Liver (tissue), 9 donors: Measurements from ENCODE around the gene COL4A4. TPM values are rescaled to one million over a fixed set of nuclear protein-coding genes. Genes with fewer than 3 reads are reported as not detected.

Experiments used
- DNase-seq: peaks from one replicate; pipeline ENCODE4 v3.0.0-alpha.2; 2017; ENCODE audit warnings: low spot score
- H3K27ac ChIP-seq, 2 donors: one replicate each; pipeline ENCODE4 v1.7.0; 2013; ENCODE audit warnings: inconsistent platforms in 2 of 2, low read length in 2 of 2, control low read depth in 1 of 2, low read depth in 1 of 2, mild to moderate bottlenecking in 1 of 2
- H3K27me3 ChIP-seq, 4 donors: one replicate each; pipeline versions ENCODE4 v1.6.1 to v1.7.0; 2013; ENCODE audit warnings: low read length in 3 of 4, inconsistent platforms in 1 of 4, mild to moderate bottlenecking in 1 of 4, moderate library complexity in 1 of 4; ENCODE audit not compliant: control insufficient read depth in 4 of 4, insufficient read depth in 4 of 4
- H3K36me3 ChIP-seq, 4 donors: one replicate each; pipeline versions ENCODE4 v1.6.1 to v1.7.0; 2013; ENCODE audit warnings: low read length in 3 of 4, mild to moderate bottlenecking in 3 of 4, low read depth in 1 of 4, moderate library complexity in 1 of 4; ENCODE audit not compliant: control insufficient read depth in 4 of 4, insufficient read depth in 3 of 4
- H3K4me1 ChIP-seq, 4 donors: one replicate each; pipeline versions ENCODE4 v1.6.1 to v1.7.0; 2013; ENCODE audit warnings: low read length in 3 of 4, mild to moderate bottlenecking in 3 of 4, moderate library complexity in 1 of 4; ENCODE audit not compliant: control insufficient read depth in 4 of 4, insufficient read depth in 4 of 4
- H3K4me3 ChIP-seq, 3 donors: one replicate each; pipeline versions ENCODE4 v1.6.1 to v1.7.0; 2013; ENCODE audit warnings: low read length in 3 of 3, control low read depth in 1 of 3, low read depth in 1 of 3, mild to moderate bottlenecking in 1 of 3
- H3K9ac ChIP-seq, 2 donors: one replicate each; pipeline ENCODE4 v1.7.0; 2013; ENCODE audit warnings: low read length in 2 of 2, mild to moderate bottlenecking in 2 of 2, moderate library complexity in 2 of 2, control low read depth in 1 of 2, low read depth in 1 of 2
- H3K9me3 ChIP-seq, 4 donors: one replicate each; pipeline versions ENCODE4 v1.6.1 to v1.7.0; 2013; ENCODE audit warnings: low read length in 3 of 4; ENCODE audit not compliant: control insufficient read depth in 4 of 4
- EGR1 ChIP-seq, 2 donors: IDR thresholded peaks; 2 replicates each; pipeline ENCODE4 v1.6.1; 2016 to 2018; ENCODE audit warnings: antibody characterized with exemption in 2 of 2, low read depth in 2 of 2
- FOXA1 ChIP-seq: IDR thresholded peaks from 2 replicates; pipeline ENCODE4 v1.6.1; 2016; ENCODE audit warnings: antibody characterized with exemption
- FOXA2 ChIP-seq: IDR thresholded peaks from 2 replicates; pipeline ENCODE4 v1.6.1; 2016; ENCODE audit warnings: antibody characterized with exemption
- GABPA ChIP-seq, 2 donors: IDR thresholded peaks in 1 of 2; conservative IDR thresholded peaks in 1 of 2; 2 replicates each; pipeline ENCODE4 v1.6.1; 2016; ENCODE audit warnings: antibody characterized with exemption in 2 of 2, mild to moderate bottlenecking in 1 of 2, moderate library complexity in 1 of 2
- HNF4A ChIP-seq, 2 donors: conservative IDR thresholded peaks; 2 replicates each; pipeline ENCODE4 v1.6.1; 2016; ENCODE audit warnings: antibody characterized with exemption in 2 of 2, mild to moderate bottlenecking in 2 of 2
- HNF4G ChIP-seq: IDR thresholded peaks from 2 replicates; pipeline ENCODE4 v1.6.1; 2016; ENCODE audit warnings: antibody characterized with exemption
- JUND ChIP-seq, 2 donors: IDR thresholded peaks; 2 replicates each; pipeline ENCODE4 v1.6.1; 2016; ENCODE audit warnings: antibody characterized with exemption in 2 of 2
- NR2F2 ChIP-seq: IDR thresholded peaks from 2 replicates; pipeline ENCODE4 v1.6.1; 2016; ENCODE audit warnings: antibody characterized with exemption
- RAD21 ChIP-seq, 2 donors: IDR thresholded peaks; 2 replicates each; pipeline ENCODE4 v1.6.1; 2016; ENCODE audit warnings: antibody characterized with exemption in 2 of 2, mild to moderate bottlenecking in 2 of 2
- RXRA ChIP-seq, 2 donors: IDR thresholded peaks; 2 replicates each; pipeline ENCODE4 v1.6.1; 2017 to 2018; ENCODE audit warnings: antibody characterized with exemption in 2 of 2, mild to moderate bottlenecking in 1 of 2
- SP1 ChIP-seq: IDR thresholded peaks from 2 replicates; pipeline ENCODE4 v1.6.1; 2018; ENCODE audit warnings: antibody characterized with exemption, mild to moderate bottlenecking
- TAF1 ChIP-seq: conservative IDR thresholded peaks from 2 replicates; pipeline ENCODE4 v1.6.1; 2016; ENCODE audit warnings: antibody characterized with exemption, mild to moderate bottlenecking
- YY1 ChIP-seq: IDR thresholded peaks from 2 replicates; pipeline ENCODE4 v1.6.1; 2016; ENCODE audit warnings: antibody characterized with exemption, mild to moderate bottlenecking
- whole genome bisulfite sequencing: extraction: QIAGEN DNeasy Blood & Tissue Kit; methylation state at CpG from one replicate; pipeline ENCODE4 v1.1.7; 2013; 5-methylcytosine and 5-hydroxymethylcytosine counted together
- polyA plus RNA-seq, 2 donors: library from polyadenylated mRNA; stranded (reverse) in 1 of 2; unstranded in 1 of 2; fragments of 200-250 nt in 1 of 2; fragments of >200 nt in 1 of 2; fragmentation: Nextera tagmentation in 1 of 2; extraction: Ambion mirVana in 1 of 2; gene quantifications; one replicate each; pipeline versions ENCODE4 v1.2.1 to v1.2.3, GENCODE V29; 2013 to 2015
- total RNA-seq, 2 donors: library from RNA; depleted of rRNA; stranded (reverse); fragments of >200 nt; gene quantifications; one replicate each; pipeline ENCODE4 v1.2.3, GENCODE V29; 2014
- TF ChIP-seq, protein P1 (sequence below): IDR thresholded peaks from 2 replicates; pipeline ENCODE4 v1.6.1; 2016; ENCODE audit warnings: antibody characterized with exemption
- TF ChIP-seq, protein P2 (sequence below): IDR thresholded peaks from 2 replicates; pipeline ENCODE4 v1.6.1; 2016; ENCODE audit warnings: antibody characterized with exemption
- TF ChIP-seq, protein P3 (sequence below): IDR thresholded peaks from 2 replicates; pipeline ENCODE4 v1.6.1; 2016; ENCODE audit warnings: antibody characterized with exemption
- TF ChIP-seq, protein P4 (sequence below): fragments of 150-350 bp; IDR thresholded peaks from 2 replicates; pipeline ENCODE4 v1.5.1; 2017; ENCODE audit warnings: improper control_type of control experiment, low read depth, low read length; ENCODE audit not compliant: missing input control
- TF ChIP-seq, protein P5 (sequence below): IDR thresholded peaks from 2 replicates; pipeline ENCODE4 v1.6.1; 2016; ENCODE audit warnings: antibody characterized with exemption, mild to moderate bottlenecking
- donor health status: healthy.
- donor health status: healthy.
- donor health status: healthy.
- donor health status: healthy.
- donor health status: healthy.

The COL4A4 gene
- total and polyA plus RNA-seq, 4 donors: 0.14 to 3.8 (median 0.82) TPM

DNA sequence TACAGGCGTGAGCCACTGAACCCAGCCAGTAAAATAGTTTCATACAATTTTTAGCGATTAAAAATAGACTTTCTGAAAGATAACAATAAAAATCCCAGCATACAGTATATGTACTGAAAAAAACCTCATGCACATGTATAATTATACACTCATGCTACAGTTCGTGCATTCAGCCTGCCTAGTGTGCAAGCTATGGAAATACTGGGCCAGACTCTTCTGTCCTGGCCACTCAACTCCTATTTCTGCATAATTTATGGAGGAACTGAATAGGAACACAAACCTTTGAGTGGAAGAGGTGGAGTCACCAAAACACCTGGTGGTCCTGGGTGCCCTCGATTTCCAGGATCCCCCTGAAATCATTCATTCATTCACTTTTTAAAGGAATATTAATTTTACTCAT, 64.7 kb downstream of the COL4A4 start:
- no peaks in the 10 kb centered on the region for H3K36me3 ChIP-seq
- no peak for TF ChIP-seq RXRA (IDR thresholded peaks at IDR 0.05)
- TF ChIP-seq YY1: no peak
- no peak overlapping the region for H3K4me3 ChIP-seq
- H3K9me3 ChIP-seq: no peaks in the 10 kb centered on the region
- WGBS: 79% methylated on average over 4 of the region's 4 CpGs
- H3K9ac ChIP-seq: no peak overlapping the region
- DNase-seq: no peak
- no peak overlapping the region for H3K27ac ChIP-seq
- H3K4me1 ChIP-seq: no peaks in the 10 kb centered on the region
- H3K27me3 ChIP-seq: no peaks in the 10 kb centered on the region

DNA sequence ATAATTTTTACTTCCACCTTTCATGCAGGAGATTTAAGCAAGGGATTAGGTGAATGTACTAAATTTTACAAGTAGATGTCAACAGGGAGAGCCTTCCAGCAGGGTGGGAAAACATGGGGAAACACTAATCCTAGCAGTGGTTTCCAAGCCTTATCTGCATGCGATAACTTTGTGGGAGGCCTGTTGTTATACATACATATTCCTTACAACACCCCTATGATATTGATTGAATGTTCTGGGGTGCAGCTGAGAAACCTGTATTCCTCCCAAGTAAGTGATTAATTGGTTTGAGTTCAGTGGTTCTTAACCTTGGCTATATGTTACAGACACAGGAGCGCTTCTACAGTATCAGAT, 65.9 kb downstream of the COL4A4 start:
- WGBS: 95% methylated on average over 2 of the region's 2 CpGs
- TF ChIP-seq GABPA (IDR thresholded peaks at IDR 0.05 in 1 of 2, conservative IDR thresholded peaks at IDR 0.05 in 1 of 2) (no peak), RAD21 (IDR thresholded peaks at IDR 0.05) (no peak), HNF4A (conservative IDR thresholded peaks at IDR 0.05) (no peak), SP1 (no peak), NR2F2 (no peak), EGR1 (IDR thresholded peaks at IDR 0.05; ENCODE audit: low read depth in 2 of 2) (no peak), JUND (IDR thresholded peaks at IDR 0.05) (no peak), FOXA1 (no peak), RXRA (IDR thresholded peaks at IDR 0.05) (no peak), FOXA2 (no peak), YY1 (no peak), TAF1 (no peak), HNF4G (no peak)
- TF ChIP-seq, protein P1, sequence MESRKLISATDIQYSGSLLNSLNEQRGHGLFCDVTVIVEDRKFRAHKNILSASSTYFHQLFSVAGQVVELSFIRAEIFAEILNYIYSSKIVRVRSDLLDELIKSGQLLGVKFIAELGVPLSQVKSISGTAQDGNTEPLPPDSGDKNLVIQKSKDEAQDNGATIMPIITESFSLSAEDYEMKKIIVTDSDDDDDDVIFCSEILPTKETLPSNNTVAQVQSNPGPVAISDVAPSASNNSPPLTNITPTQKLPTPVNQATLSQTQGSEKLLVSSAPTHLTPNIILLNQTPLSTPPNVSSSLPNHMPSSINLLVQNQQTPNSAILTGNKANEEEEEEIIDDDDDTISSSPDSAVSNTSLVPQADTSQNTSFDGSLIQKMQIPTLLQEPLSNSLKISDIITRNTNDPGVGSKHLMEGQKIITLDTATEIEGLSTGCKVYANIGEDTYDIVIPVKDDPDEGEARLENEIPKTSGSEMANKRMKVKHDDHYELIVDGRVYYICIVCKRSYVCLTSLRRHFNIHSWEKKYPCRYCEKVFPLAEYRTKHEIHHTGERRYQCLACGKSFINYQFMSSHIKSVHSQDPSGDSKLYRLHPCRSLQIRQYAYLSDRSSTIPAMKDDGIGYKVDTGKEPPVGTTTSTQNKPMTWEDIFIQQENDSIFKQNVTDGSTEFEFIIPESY: no peak
- TF ChIP-seq, protein P2, sequence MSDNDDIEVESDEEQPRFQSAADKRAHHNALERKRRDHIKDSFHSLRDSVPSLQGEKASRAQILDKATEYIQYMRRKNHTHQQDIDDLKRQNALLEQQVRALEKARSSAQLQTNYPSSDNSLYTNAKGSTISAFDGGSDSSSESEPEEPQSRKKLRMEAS: no peak
- TF ChIP-seq, protein P3, sequence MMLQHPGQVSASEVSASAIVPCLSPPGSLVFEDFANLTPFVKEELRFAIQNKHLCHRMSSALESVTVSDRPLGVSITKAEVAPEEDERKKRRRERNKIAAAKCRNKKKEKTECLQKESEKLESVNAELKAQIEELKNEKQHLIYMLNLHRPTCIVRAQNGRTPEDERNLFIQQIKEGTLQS: no peak
- TF ChIP-seq, protein P4, sequence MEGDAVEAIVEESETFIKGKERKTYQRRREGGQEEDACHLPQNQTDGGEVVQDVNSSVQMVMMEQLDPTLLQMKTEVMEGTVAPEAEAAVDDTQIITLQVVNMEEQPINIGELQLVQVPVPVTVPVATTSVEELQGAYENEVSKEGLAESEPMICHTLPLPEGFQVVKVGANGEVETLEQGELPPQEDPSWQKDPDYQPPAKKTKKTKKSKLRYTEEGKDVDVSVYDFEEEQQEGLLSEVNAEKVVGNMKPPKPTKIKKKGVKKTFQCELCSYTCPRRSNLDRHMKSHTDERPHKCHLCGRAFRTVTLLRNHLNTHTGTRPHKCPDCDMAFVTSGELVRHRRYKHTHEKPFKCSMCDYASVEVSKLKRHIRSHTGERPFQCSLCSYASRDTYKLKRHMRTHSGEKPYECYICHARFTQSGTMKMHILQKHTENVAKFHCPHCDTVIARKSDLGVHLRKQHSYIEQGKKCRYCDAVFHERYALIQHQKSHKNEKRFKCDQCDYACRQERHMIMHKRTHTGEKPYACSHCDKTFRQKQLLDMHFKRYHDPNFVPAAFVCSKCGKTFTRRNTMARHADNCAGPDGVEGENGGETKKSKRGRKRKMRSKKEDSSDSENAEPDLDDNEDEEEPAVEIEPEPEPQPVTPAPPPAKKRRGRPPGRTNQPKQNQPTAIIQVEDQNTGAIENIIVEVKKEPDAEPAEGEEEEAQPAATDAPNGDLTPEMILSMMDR: no peak
- TF ChIP-seq, protein P5, sequence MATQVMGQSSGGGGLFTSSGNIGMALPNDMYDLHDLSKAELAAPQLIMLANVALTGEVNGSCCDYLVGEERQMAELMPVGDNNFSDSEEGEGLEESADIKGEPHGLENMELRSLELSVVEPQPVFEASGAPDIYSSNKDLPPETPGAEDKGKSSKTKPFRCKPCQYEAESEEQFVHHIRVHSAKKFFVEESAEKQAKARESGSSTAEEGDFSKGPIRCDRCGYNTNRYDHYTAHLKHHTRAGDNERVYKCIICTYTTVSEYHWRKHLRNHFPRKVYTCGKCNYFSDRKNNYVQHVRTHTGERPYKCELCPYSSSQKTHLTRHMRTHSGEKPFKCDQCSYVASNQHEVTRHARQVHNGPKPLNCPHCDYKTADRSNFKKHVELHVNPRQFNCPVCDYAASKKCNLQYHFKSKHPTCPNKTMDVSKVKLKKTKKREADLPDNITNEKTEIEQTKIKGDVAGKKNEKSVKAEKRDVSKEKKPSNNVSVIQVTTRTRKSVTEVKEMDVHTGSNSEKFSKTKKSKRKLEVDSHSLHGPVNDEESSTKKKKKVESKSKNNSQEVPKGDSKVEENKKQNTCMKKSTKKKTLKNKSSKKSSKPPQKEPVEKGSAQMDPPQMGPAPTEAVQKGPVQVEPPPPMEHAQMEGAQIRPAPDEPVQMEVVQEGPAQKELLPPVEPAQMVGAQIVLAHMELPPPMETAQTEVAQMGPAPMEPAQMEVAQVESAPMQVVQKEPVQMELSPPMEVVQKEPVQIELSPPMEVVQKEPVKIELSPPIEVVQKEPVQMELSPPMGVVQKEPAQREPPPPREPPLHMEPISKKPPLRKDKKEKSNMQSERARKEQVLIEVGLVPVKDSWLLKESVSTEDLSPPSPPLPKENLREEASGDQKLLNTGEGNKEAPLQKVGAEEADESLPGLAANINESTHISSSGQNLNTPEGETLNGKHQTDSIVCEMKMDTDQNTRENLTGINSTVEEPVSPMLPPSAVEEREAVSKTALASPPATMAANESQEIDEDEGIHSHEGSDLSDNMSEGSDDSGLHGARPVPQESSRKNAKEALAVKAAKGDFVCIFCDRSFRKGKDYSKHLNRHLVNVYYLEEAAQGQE: no peak
- DNase-seq: no peak
- Histone ChIP-seq H3K9ac (no peak overlapping the region), H3K9me3 (no peaks in the 10 kb centered on the region), H3K4me3 (no peak overlapping the region), H3K4me1 (no peaks in the 10 kb centered on the region), H3K27me3 (no peaks in the 10 kb centered on the region), H3K27ac (no peak overlapping the region), H3K36me3 (no peaks in the 10 kb centered on the region)
